Stomach (tissue), 4 donors: ENCODE data around the gene GNAO1.

ENCODE experiments used
- EP300 ChIP-seq: sonication (generic); formaldehyde crosslinking; IDR thresholded peaks from one replicate; pipeline ENCODE4 v1.6.1; 2017; ENCODE audit warnings: antibody characterized with exemption
- POLR2AphosphoS5 ChIP-seq, 3 donors: sonication (generic); formaldehyde crosslinking; IDR thresholded peaks; one replicate each; pipeline ENCODE4 v1.6.1; 2016; ENCODE audit warnings: antibody characterized with exemption in 3 of 3
- TF ChIP-seq, protein P1 (sequence below), 7 experiments: fragments of 450-650 bp in 4 of 7; fragments of 200-600 bp in 3 of 7; sonication (generic) in 3 of 7; IDR thresholded peaks; one replicate each; pipeline ENCODE4 v1.5.1; 2016 to 2019; ENCODE audit warnings: antibody characterized with exemption in 7 of 7, control low read depth in 2 of 7, mild to moderate bottlenecking in 1 of 7

DNA sequence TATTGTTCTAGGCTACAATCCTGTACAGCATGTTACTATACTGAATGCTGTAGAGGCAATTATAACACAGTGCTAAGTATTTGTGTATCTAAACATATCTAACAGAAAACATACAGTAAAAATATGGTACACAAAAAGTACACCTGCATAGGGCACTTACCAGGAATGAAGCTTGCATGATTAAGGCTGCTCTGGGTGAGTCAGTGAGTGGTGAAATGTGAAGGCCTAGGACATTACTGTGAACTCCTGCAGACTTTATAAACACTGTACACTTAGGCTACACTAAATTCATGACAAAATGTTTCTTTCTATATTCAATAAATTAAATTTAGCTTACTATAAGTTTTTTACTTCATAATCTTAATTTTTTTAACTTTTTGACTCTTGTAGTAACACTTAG lies 196.9 kb downstream of the GNAO1 start:
- no peak for TF ChIP-seq POLR2AphosphoS5 (IDR thresholded peaks at IDR 0.05)
- TF ChIP-seq, protein P1, sequence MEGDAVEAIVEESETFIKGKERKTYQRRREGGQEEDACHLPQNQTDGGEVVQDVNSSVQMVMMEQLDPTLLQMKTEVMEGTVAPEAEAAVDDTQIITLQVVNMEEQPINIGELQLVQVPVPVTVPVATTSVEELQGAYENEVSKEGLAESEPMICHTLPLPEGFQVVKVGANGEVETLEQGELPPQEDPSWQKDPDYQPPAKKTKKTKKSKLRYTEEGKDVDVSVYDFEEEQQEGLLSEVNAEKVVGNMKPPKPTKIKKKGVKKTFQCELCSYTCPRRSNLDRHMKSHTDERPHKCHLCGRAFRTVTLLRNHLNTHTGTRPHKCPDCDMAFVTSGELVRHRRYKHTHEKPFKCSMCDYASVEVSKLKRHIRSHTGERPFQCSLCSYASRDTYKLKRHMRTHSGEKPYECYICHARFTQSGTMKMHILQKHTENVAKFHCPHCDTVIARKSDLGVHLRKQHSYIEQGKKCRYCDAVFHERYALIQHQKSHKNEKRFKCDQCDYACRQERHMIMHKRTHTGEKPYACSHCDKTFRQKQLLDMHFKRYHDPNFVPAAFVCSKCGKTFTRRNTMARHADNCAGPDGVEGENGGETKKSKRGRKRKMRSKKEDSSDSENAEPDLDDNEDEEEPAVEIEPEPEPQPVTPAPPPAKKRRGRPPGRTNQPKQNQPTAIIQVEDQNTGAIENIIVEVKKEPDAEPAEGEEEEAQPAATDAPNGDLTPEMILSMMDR (IDR thresholded peaks at IDR 0.05) = no peak
- no peak for TF ChIP-seq EP300
